Muscle layer of colon (tissue), 2 donors: Measurements from ENCODE around the gene SPIRE1.
"Not testable (repeated sequence)": the region's sequence is repeated elsewhere in the genome, so short reads cannot be mapped to it uniquely, and the experiment has no call there.

ENCODE experiments used
- H3K27ac ChIP-seq: one replicate; pipeline ENCODE4 v1.7.0; 2013; ENCODE audit warnings: low read depth, mild to moderate bottlenecking, low read length, moderate library complexity
- H3K27me3 ChIP-seq, 2 donors: one replicate each; pipeline ENCODE4 v1.7.0; 2013; ENCODE audit warnings: low read length in 2 of 2, mild to moderate bottlenecking in 2 of 2; ENCODE audit not compliant: insufficient read depth in 2 of 2, control insufficient read depth in 1 of 2
- H3K36me3 ChIP-seq: one replicate; pipeline ENCODE4 v1.7.0; 2013; ENCODE audit warnings: mild to moderate bottlenecking, low read length; ENCODE audit not compliant: insufficient read depth
- H3K4me1 ChIP-seq: one replicate; pipeline ENCODE4 v1.7.0; 2013; ENCODE audit warnings: mild to moderate bottlenecking, low read length; ENCODE audit not compliant: insufficient read depth
- H3K4me3 ChIP-seq, 2 donors: one replicate each; pipeline ENCODE4 v1.7.0; 2013; ENCODE audit warnings: low read length in 2 of 2, low read depth in 1 of 2, mild to moderate bottlenecking in 1 of 2, moderate library complexity in 1 of 2
- H3K9ac ChIP-seq: one replicate; pipeline ENCODE4 v1.7.0; 2013; ENCODE audit warnings: low read length
- H3K9me3 ChIP-seq: one replicate; pipeline ENCODE4 v1.7.0; 2013; ENCODE audit warnings: mild to moderate bottlenecking, low read length
- donor health status: abdominal sarcoma.
- donor health status: Adenocarcinoma of cecum.

Gene SPIRE1

GRCh38 chr18:12645254-12645653, 12.7 kb downstream of the SPIRE1 start:
- H3K36me3 ChIP-seq, result no peaks in the 10 kb centered on the region
- H3K4me1 ChIP-seq, result peaks cover 14% of the 10 kb centered on the region
- H3K9me3 ChIP-seq, result no peaks in the 10 kb centered on the region
- H3K4me3 ChIP-seq, result no peak overlapping the region
- H3K27me3 ChIP-seq, result no peaks in the 10 kb centered on the region
- H3K9ac ChIP-seq, result no peak overlapping the region
- H3K27ac ChIP-seq, result no peak overlapping the region

DNA sequence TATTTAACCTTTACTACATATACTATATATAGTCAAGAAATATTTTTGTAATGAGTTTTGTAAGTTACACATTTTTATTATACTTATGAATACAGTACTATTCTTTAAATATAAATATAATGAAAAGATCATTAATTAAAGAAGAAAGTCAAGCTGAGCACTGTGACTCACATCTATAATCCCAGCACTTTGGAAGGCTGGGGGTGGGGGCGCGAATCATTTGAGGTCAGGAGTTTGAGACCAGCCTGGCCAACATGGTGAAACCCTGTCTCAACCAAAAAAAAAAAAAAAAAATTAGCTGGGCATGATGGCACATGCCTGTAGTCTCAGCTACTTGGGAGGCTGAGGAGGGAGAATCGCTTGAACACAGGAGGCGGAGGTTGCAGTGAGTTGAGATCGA, 14.2 kb downstream of the SPIRE1 start:
- peaks cover 14% of the 10 kb centered on the region for H3K4me1 ChIP-seq
- not testable (repeated sequence) for H3K27ac ChIP-seq

GRCh38 chr18:12640881-12641200, 17.1 kb downstream of the SPIRE1 start:
- peaks cover 11% of the 10 kb centered on the region for H3K4me1 ChIP-seq
- no peaks in the 10 kb centered on the region for H3K36me3 ChIP-seq
- no peak overlapping the region for H3K27ac ChIP-seq
- H3K27me3 ChIP-seq, result no peaks in the 10 kb centered on the region
- H3K9ac ChIP-seq, result no peak overlapping the region
- no peak overlapping the region for H3K4me3 ChIP-seq
- no peaks in the 10 kb centered on the region for H3K9me3 ChIP-seq

More for the DNA sequence above, 14.2 kb downstream of the SPIRE1 start:
- H3K36me3 ChIP-seq, H3K9me3 ChIP-seq, H3K4me3 ChIP-seq, H3K9ac ChIP-seq, H3K27me3 ChIP-seq: not testable (repeated sequence)

- Histone ChIP-seq H3K4me1 (peaks cover 5% of the 10 kb centered on the region), H3K27ac (no peak overlapping the region)
Observed at GRCh38 chr18:12639990-12640880, 17.7 kb downstream of the SPIRE1 start.

GRCh38 chr18:12638644-12639124, 19.2 kb downstream of the SPIRE1 start:
- Histone ChIP-seq H3K9ac (no peak overlapping the region), H3K27ac (no peak overlapping the region), H3K4me3 (no peak overlapping the region), H3K4me1 (no peaks in the 10 kb centered on the region), H3K27me3 (no peaks in the 10 kb centered on the region), H3K9me3 (no peaks in the 10 kb centered on the region), H3K36me3 (no peaks in the 10 kb centered on the region)

More at GRCh38 chr18:12639990-12640880, 17.7 kb downstream of the SPIRE1 start:
- Histone ChIP-seq H3K36me3 (no peaks in the 10 kb centered on the region), H3K9ac (no peak overlapping the region), H3K27me3 (no peaks in the 10 kb centered on the region), H3K9me3 (no peaks in the 10 kb centered on the region), H3K4me3 (no peak overlapping the region)

GRCh38 chr18:12637901-12638643, 19.8 kb downstream of the SPIRE1 start:
- no peaks in the 10 kb centered on the region for H3K27me3 ChIP-seq
- no peak overlapping the region for H3K27ac ChIP-seq
- H3K4me3 ChIP-seq, result no peak overlapping the region
- no peaks in the 10 kb centered on the region for H3K4me1 ChIP-seq
- no peak overlapping the region for H3K9ac ChIP-seq
- H3K36me3 ChIP-seq, result no peaks in the 10 kb centered on the region
- no peaks in the 10 kb centered on the region for H3K9me3 ChIP-seq

- H3K9ac ChIP-seq, result no peak overlapping the region
- no peaks in the 10 kb centered on the region for H3K27me3 ChIP-seq
- H3K36me3 ChIP-seq, result no peaks in the 10 kb centered on the region
- H3K4me1 ChIP-seq, result no peaks in the 10 kb centered on the region
- no peaks in the 10 kb centered on the region for H3K9me3 ChIP-seq
- no peak overlapping the region for H3K27ac ChIP-seq
- H3K4me3 ChIP-seq, result no peak overlapping the region
Observed at GRCh38 chr18:12637393-12637792, 20.5 kb downstream of the SPIRE1 start.

GRCh38 chr18:12631831-12632477, 26.0 kb downstream of the SPIRE1 start:
- H3K9ac ChIP-seq, result no peak overlapping the region
- H3K36me3 ChIP-seq, result no peaks in the 10 kb centered on the region
- no peaks in the 10 kb centered on the region for H3K4me1 ChIP-seq
- no peaks in the 10 kb centered on the region for H3K9me3 ChIP-seq
- no peaks in the 10 kb centered on the region for H3K27me3 ChIP-seq
- no peak overlapping the region for H3K27ac ChIP-seq
- no peak overlapping the region for H3K4me3 ChIP-seq

- Histone ChIP-seq H3K9ac (no peak overlapping the region), H3K4me1 (no peaks in the 10 kb centered on the region), H3K36me3 (no peaks in the 10 kb centered on the region), H3K27me3 (no peaks in the 10 kb centered on the region), H3K9me3 (no peaks in the 10 kb centered on the region), H3K4me3 (no peak overlapping the region), H3K27ac (no peak overlapping the region)
Observed at GRCh38 chr18:12630136-12630535, 27.8 kb downstream of the SPIRE1 start.

DNA sequence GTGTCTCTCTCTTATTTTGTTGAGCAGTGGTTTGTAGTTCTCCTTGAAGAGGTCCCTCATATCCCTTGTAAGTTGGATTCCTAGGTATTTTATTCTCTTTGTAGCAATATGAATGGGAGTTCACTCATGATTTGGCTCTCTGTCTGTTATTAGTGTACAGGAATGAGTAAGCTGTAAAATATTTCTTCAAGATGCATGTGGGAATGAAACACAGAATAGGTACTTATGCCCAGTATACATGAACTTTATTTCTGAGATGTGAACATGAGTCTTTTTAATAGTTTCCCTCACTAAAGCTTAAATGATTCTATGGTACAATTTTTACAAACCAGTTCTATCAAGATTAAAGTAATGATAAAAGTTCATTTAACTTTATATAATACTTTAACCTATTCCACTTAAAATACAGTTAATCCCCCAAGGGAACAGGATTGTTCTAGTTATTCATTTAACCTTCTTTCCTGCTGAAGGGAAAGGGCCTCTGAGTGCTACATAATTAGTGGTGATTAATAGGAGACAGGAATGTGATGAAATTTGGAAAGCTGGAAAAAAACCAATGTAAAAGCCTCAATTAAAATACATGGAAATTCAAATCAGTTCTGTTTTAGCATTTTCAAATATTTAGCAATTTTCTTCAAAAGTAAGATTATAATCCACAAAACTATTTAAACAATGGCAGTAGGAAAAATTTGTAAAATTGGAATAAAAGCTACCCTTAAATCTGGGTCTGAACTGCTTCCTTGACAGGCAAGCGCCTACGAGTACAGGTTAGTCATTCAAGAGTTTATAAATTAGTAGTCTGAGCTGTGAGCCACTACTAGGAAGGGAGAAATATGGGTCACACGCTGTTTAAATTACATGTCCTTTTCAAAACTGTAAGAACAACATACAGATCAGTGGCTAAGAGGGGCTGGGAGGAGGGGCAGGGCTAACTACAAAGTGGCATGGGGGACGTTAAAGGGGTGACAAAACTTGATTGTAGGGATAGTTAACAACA, 28.9 kb downstream of the SPIRE1 start:
- Histone ChIP-seq H3K9ac (no peak overlapping the region), H3K27me3 (no peaks in the 10 kb centered on the region), H3K4me1 (no peaks in the 10 kb centered on the region), H3K9me3 (no peaks in the 10 kb centered on the region), H3K4me3 (no peak overlapping the region), H3K36me3 (no peaks in the 10 kb centered on the region), H3K27ac (no peak overlapping the region)
